Coronary artery (tissue), 2 donors: ENCODE results near the gene CRIP1.
A peak's percentile ranks its signal among the peaks of the same experiment; 100 is the strongest.

Experiments
- DNase-seq: peaks from one replicate; pipeline ENCODE4 v3.0.0-alpha.2; 2017; ENCODE audit warnings: low spot score
- H3K27ac ChIP-seq, 2 donors: fragments of 200-600 bp; sonication (generic); one replicate each; pipeline ENCODE4 v1.5.1; 2016 to 2019
- H3K4me3 ChIP-seq: fragments of 200-600 bp; sonication (generic); 2 replicates; pipeline ENCODE4 v1.5.1; 2016; ENCODE audit warnings: mild to moderate bottlenecking, moderate library complexity
- CTCF ChIP-seq: fragments of 200-600 bp; sonication (generic); IDR thresholded peaks from one replicate; pipeline ENCODE4 v1.5.1; 2019; ENCODE audit warnings: antibody characterized with exemption

CRIP1 gene

GRCh38 chr14:105526776-105527380, 40.2 kb downstream of the CRIP1 start:
- H3K27ac ChIP-seq: peak overlapping the region in 1 of 2 donors; percentile 69
- no peak for TF ChIP-seq CTCF
- peak; percentile 71 for DNase-seq
- peak overlapping the region; percentile 96 for H3K4me3 ChIP-seq

GRCh38 chr14:105527381-105527825, 40.7 kb downstream of the CRIP1 start:
- Histone ChIP-seq H3K27ac (peak overlapping the region in 1 of 2 donors; percentile 34), H3K4me3 (peak overlapping the region; percentile 96)
- peak; percentile 70 for DNase-seq
- TF ChIP-seq CTCF: no peak

- H3K27ac ChIP-seq: peak overlapping the region in 1 of 2 donors; percentile 68
- peak overlapping the region; percentile 96 for H3K4me3 ChIP-seq
- peak; percentile 86 for TF ChIP-seq CTCF
- DNase-seq: no peak
Measured at GRCh38 chr14:105527826-105528585, 41.3 kb downstream of the CRIP1 start.

- peak overlapping the region; percentile 96 for H3K4me3 ChIP-seq
- peak; percentile 9 for TF ChIP-seq CTCF
- no peak for DNase-seq
- H3K27ac ChIP-seq: no peak overlapping the region
Measured at GRCh38 chr14:105528586-105529318, 42.1 kb downstream of the CRIP1 start.

GRCh38 chr14:105529319-105529568, 42.6 kb downstream of the CRIP1 start:
- no peak for TF ChIP-seq CTCF
- peak overlapping the region; percentile 96 for H3K4me3 ChIP-seq
- H3K27ac ChIP-seq: no peak overlapping the region
- DNase-seq: no peak

- no peak for TF ChIP-seq CTCF
- DNase-seq: no peak
- Histone ChIP-seq H3K4me3 (peak overlapping the region; percentile 96), H3K27ac (no peak overlapping the region)
Measured at GRCh38 chr14:105529569-105530284, 43.0 kb downstream of the CRIP1 start.
